PC-9 (cell line): ENCODE measurements around the gene SOCS1. TPM values are rescaled to one million over a fixed set of nuclear protein-coding genes. Genes with fewer than 3 reads are reported as not detected.

Experiments
- BruUV-seq: library from RNA; stranded (reverse); fragments of 400-500 nt; replicated peaks from 2 replicates; lab custom pipeline; 2021; lab: Mats Ljungman, UMichigan
- CTCF ChIA-PET: fragments of 300-600 bp; sonication (Branson Sonifier 250); formaldehyde crosslinking; loops from one replicate; lab custom pipeline; 2022; ENCODE audit warnings: antibody characterized with exemption; lab: Charles Lee
- POLR2A ChIA-PET: fragments of 300-600 bp; sonication (Branson Sonifier 250); formaldehyde crosslinking; loops from one replicate; lab custom pipeline; 2022; ENCODE audit warnings: antibody characterized with exemption; ENCODE audit not compliant: unreplicated experiment; lab: Charles Lee
- DNase-seq, 2 experiments: peaks; one replicate each; pipeline versions ENCODE4 v3.0.0 to v3.0.0-alpha.2; 2015 to 2022; ENCODE audit warnings: mixed read lengths in 1 of 2
- H2AFZ ChIP-seq: fragments of 200-600 bp; sonication (generic); 2 replicates; pipeline ENCODE4 v1.8.1; 2017; ENCODE audit warnings: antibody characterized with exemption
- H3F3A ChIP-seq: fragments of 200-600 bp; sonication (generic); 2 replicates; pipeline ENCODE4 v1.8.1; 2017; ENCODE audit warnings: antibody characterized with exemption, mild to moderate bottlenecking, low read depth; ENCODE audit not compliant: insufficient read depth
- H3K27ac ChIP-seq: fragments of 200-600 bp; sonication (generic); 2 replicates; pipeline ENCODE4 v1.6.1; 2016; ENCODE audit warnings: mixed run types
- H3K27me3 ChIP-seq: fragments of 200-600 bp; sonication (generic); 2 replicates; pipeline ENCODE4 v1.6.1; 2016; ENCODE audit warnings: low read depth, mixed run types; ENCODE audit not compliant: insufficient read depth
- H3K36me3 ChIP-seq: fragments of 200-600 bp; sonication (generic); 2 replicates; pipeline ENCODE4 v1.6.1; 2016; ENCODE audit warnings: low read depth, mixed run types
- H3K4me1 ChIP-seq: fragments of 200-600 bp; sonication (generic); replicated peaks from 2 replicates; pipeline ENCODE4 v1.6.1; 2016; ENCODE audit warnings: mixed run types; ENCODE audit not compliant: insufficient read depth
- H3K4me2 ChIP-seq: fragments of 200-600 bp; sonication (generic); 2 replicates; pipeline ENCODE4 v1.6.1; 2017; ENCODE audit warnings: mixed run types
- H3K4me3 ChIP-seq: fragments of 200-600 bp; sonication (generic); 2 replicates; pipeline ENCODE4 v1.6.1; 2016; ENCODE audit warnings: mixed run types
- H3K79me2 ChIP-seq: fragments of 200-600 bp; sonication (generic); 2 replicates; pipeline ENCODE4 v1.6.1; 2017; ENCODE audit warnings: low read depth, mixed run types
- H3K9me2 ChIP-seq: fragments of 200-600 bp; sonication (generic); 2 replicates; pipeline ENCODE4 v1.8.1; 2017; ENCODE audit warnings: mild to moderate bottlenecking; ENCODE audit not compliant: insufficient read depth
- H3K9me3 ChIP-seq: fragments of 200-600 bp; sonication (generic); 2 replicates; pipeline ENCODE4 v1.8.1; 2016; ENCODE audit warnings: low read depth; ENCODE audit not compliant: insufficient read depth
- H4K20me1 ChIP-seq: fragments of 200-600 bp; sonication (generic); 2 replicates; pipeline ENCODE4 v1.8.1; 2017; ENCODE audit not compliant: insufficient read depth
- EZH2 ChIP-seq: fragments of 200-600 bp; sonication (generic); IDR thresholded peaks from 2 replicates; pipeline ENCODE4 v1.8.0; 2017; ENCODE audit warnings: antibody characterized with exemption, low read depth
- intact Hi-C: fragments of 100-400 bp; cut with micrococcal nuclease; formaldehyde crosslinking; loops from one replicate; pipeline ENCODE4 v1.10.0; 2022; ENCODE audit not compliant: unreplicated experiment
- total RNA-seq: library from RNA; stranded (reverse); gene quantifications from 2 replicates; pipeline ENCODE4 v1.2.3, GENCODE V29; 2021
- TF ChIP-seq, protein P1 (sequence below): fragments of 200-600 bp; sonication (generic); conservative IDR thresholded peaks from 2 replicates; pipeline ENCODE4 v1.6.1; 2017; ENCODE audit warnings: mixed run types, antibody characterized with exemption, mild to moderate bottlenecking, moderate library complexity

The SOCS1 gene
- total RNA-seq, 1 experiment from 2014 or later = 4.6 TPM

DNA sequence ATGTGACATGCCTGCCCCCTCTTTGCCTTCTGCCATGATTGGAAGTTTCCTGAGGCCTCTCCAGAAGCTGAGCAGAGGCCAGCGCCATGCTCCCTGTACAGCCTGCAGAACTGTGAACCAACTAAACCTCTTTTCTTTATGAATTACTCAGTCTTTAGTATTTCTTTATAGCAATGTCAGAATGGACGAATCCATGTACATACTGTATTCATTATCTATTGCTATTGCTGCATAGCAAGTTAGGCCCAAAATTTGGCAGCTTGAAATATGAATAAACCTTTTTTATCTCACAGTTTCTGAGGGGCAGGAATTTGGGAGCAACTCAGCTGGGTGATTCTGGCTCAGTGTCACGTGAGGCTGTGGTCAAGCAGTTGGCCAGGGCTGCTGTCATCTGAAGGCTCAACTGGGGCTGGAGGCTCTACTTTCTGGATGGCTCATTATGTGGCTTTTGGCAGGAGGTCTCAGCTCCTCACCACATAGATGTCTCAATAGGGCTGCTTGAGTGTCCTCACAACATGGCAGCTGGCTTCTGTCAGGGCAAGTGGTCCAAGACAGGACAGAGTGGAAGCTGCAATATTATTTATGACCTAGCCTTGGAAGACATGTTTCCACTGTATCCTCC is 40.0 kb downstream of the SOCS1 start:
- Histone ChIP-seq H3K9me3 (peaks cover 13% of the 10 kb centered on the region), H3K27ac (no peak overlapping the region), H3K9me2 (no peaks in the 10 kb centered on the region), H3F3A (no peaks in the 10 kb centered on the region), H2AFZ (no peak overlapping the region), H3K4me3 (no peak overlapping the region), H3K4me2 (no peak overlapping the region), H4K20me1 (no peaks in the 10 kb centered on the region), H3K27me3 (no peaks in the 10 kb centered on the region), H3K79me2 (no peaks in the 10 kb centered on the region), H3K4me1 (no peaks in the 10 kb centered on the region), H3K36me3 (no peaks in the 10 kb centered on the region)
- TF ChIP-seq, protein P1, sequence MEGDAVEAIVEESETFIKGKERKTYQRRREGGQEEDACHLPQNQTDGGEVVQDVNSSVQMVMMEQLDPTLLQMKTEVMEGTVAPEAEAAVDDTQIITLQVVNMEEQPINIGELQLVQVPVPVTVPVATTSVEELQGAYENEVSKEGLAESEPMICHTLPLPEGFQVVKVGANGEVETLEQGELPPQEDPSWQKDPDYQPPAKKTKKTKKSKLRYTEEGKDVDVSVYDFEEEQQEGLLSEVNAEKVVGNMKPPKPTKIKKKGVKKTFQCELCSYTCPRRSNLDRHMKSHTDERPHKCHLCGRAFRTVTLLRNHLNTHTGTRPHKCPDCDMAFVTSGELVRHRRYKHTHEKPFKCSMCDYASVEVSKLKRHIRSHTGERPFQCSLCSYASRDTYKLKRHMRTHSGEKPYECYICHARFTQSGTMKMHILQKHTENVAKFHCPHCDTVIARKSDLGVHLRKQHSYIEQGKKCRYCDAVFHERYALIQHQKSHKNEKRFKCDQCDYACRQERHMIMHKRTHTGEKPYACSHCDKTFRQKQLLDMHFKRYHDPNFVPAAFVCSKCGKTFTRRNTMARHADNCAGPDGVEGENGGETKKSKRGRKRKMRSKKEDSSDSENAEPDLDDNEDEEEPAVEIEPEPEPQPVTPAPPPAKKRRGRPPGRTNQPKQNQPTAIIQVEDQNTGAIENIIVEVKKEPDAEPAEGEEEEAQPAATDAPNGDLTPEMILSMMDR = no peak
- no peak for TF ChIP-seq EZH2
- BruUV-seq = no TSS peak
- ChIA-PET POLR2A (no interaction called here), CTCF (no interaction called here)
- intact Hi-C loops = no loop called here
- no peak for DNase-seq

DNA sequence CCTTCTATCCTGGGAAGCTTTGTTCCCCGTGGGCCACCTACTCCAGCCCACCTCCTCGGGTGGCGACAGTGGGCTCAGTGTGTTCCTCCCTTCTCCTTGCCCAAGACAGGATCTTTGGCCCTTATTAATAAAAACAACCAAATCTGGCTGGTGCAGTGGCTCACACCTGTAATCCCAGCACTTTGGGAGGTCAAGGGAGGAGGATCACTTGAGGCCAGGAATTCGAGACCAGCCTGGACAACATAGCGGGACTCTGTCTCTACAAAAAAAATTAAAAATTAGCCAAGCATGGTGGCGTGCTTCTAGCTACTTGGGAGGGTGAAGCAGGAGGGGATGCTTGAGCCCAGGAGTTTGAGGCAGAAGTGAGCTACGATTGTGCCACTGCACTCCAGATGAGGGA is 42.2 kb downstream of the SOCS1 start:
- CTCF ChIA-PET = interaction anchor here (0.8 kb wide), 1 partner anchor 12 kb away, joined by 4 read pairs; no protein-coding TSS in a partner anchor

DNA sequence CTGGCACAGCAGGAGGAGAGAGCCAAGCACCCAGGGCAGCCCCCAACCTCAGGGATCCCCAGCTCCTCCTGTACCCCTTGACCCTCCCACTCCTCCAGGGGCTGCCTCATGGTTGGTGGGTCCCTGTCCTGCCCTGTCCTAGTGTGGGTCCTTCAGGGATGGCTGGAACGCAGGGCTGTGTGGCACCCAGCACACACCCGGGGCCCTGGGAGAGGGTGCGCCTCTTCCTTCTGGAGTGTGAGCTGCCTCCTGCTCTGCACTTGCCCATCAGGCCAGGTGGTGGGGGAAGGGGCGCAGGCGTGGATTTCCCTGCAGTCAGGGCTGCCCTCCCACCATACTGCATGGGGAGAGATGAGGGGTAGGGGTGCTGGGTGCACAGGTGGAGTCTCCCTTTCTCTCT is 42.6 kb downstream of the SOCS1 start:
- no peak overlapping the region for H3K27ac ChIP-seq
- ChIA-PET CTCF (interaction anchor here (0.8 kb wide), 1 partner anchor 11 kb away, joined by 4 read pairs; no protein-coding TSS in a partner anchor), POLR2A (no interaction called here)
- H3K9me3 ChIP-seq = peaks cover 8% of the 10 kb centered on the region; the same call in 1 of the 2 replicates
- H3K4me1 ChIP-seq = no peaks in the 10 kb centered on the region
- DNase-seq = no peak
- no peaks in the 10 kb centered on the region for H3K9me2 ChIP-seq
- H4K20me1 ChIP-seq = no peaks in the 10 kb centered on the region
- no TSS peak for BruUV-seq
- H3K4me2 ChIP-seq = no peak overlapping the region
- H3K27me3 ChIP-seq = no peaks in the 10 kb centered on the region
- intact Hi-C loops = no loop called here
- no peaks in the 10 kb centered on the region for H3K36me3 ChIP-seq
- H3K79me2 ChIP-seq = no peaks in the 10 kb centered on the region
- H3F3A ChIP-seq = no peaks in the 10 kb centered on the region
- H2AFZ ChIP-seq = no peak overlapping the region
- H3K4me3 ChIP-seq = no peak overlapping the region
- no peak for TF ChIP-seq EZH2
- TF ChIP-seq, protein P1 = no peak

More for the DNA sequence above, 42.2 kb downstream of the SOCS1 start:
- Histone ChIP-seq H3K27ac (no peak overlapping the region), H3K79me2 (no peaks in the 10 kb centered on the region), H3K27me3 (no peaks in the 10 kb centered on the region), H3K4me1 (no peaks in the 10 kb centered on the region), H3K36me3 (no peaks in the 10 kb centered on the region), H2AFZ (no peak overlapping the region), H3K9me2 (no peaks in the 10 kb centered on the region), H3F3A (no peaks in the 10 kb centered on the region), H3K9me3 (peaks cover 13% of the 10 kb centered on the region), H3K4me3 (no peak overlapping the region), H3K4me2 (no peak overlapping the region), H4K20me1 (no peaks in the 10 kb centered on the region)
- intact Hi-C loops = no loop called here
- BruUV-seq = no TSS peak
- POLR2A ChIA-PET = no interaction called here
- TF ChIP-seq EZH2 = no peak
- TF ChIP-seq, protein P1 = no peak
- no peak for DNase-seq
